Upper lobe of left lung (tissue), 4 donors: ENCODE data around the gene KLHDC2.
"Not testable (repeated sequence)": the region's sequence is repeated elsewhere in the genome, so short reads cannot be mapped to it uniquely, and the experiment has no call there.

Experiments used
- CTCF ChIP-seq, 6 experiments: fragments of 450-650 bp in 4 of 6; fragments of 200-600 bp in 2 of 6; sonication (generic) in 2 of 6; IDR thresholded peaks; one replicate each; pipeline ENCODE4 v1.5.1; 2016 to 2019; ENCODE audit warnings: antibody characterized with exemption in 6 of 6
- EP300 ChIP-seq, 4 donors: sonication (generic); formaldehyde crosslinking; IDR thresholded peaks; one replicate each; pipeline ENCODE4 v1.5.1; 2017; ENCODE audit warnings: antibody characterized with exemption in 4 of 4, control low read depth in 2 of 4
- POLR2A ChIP-seq, 4 donors: fragments of 450-650 bp; IDR thresholded peaks; one replicate each; pipeline ENCODE4 v1.5.1; 2016 to 2017; ENCODE audit warnings: antibody characterized with exemption in 4 of 4, mild to moderate bottlenecking in 2 of 4

DNA sequence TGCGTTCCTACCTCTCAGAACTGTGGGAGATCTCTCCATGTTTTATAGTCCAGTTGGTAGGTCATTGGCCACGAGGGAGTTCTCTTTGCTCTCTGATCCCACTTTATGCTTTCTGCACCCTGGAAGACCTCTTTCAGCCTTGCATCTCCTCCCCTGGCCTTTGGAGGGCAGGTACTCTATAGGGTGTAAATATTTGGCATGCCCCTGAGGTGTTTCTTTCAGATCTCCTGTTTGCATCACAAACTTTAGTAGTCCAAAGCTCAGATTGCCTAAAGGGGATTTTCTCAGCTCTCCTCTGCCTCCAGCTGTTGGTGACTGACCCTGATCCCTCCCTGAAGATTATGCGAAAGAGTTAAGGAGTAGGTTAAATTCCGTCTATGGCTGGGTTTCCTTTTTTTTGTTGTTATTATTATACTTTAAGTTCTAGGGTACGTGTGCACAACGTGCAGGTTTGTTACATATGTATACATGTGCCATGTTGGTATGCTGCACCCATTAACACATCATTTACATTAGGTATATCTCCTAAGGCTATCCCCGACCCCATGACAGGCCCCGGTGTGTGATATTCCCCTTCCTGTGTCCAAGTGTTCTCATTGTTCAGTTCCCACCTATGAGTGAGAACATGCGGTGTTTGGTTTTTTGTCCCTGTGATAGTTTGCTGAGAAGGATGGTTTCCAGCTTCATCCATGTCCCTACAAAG, 46.1 kb upstream of the KLHDC2 start:
- not testable (repeated sequence) for TF ChIP-seq EP300, POLR2A, CTCF (IDR thresholded peaks at IDR 0.05)
